GM23338 (cell line): ENCODE results near the gene FIGNL1.

Experiments
- CREB1 ChIP-seq: fragments of 250-450 bp; sonication (Bioruptor Pico); IDR thresholded peaks from 2 replicates; pipeline ENCODE4 v1.5.0; 2020; ENCODE audit warnings: low read depth, mild to moderate bottlenecking, moderate library complexity
- CTCF ChIP-seq, 2 experiments: fragments of 200-600 bp in 1 of 2; sonication (generic) in 1 of 2; conservative IDR thresholded peaks; 2 replicates each; pipeline versions ENCODE4 v1.5.1 to v1.6.1; 2016 to 2017; ENCODE audit warnings: antibody characterized with exemption in 2 of 2, low read depth in 2 of 2, mild to moderate bottlenecking in 2 of 2, moderate library complexity in 1 of 2
- ETS1 ChIP-seq: IDR thresholded peaks from 2 replicates; pipeline ENCODE4 v1.6.1; 2016; ENCODE audit warnings: antibody characterized with exemption
- EZH2 ChIP-seq: fragments of 200-600 bp; sonication (generic); IDR thresholded peaks from one replicate; pipeline ENCODE4 v1.8.0; 2017; ENCODE audit warnings: antibody characterized with exemption, mild to moderate bottlenecking, low read depth; ENCODE audit not compliant: unreplicated experiment
- EZH2phosphoT487 ChIP-seq: fragments of 200-600 bp; sonication (generic); IDR thresholded peaks from one replicate; pipeline ENCODE4 v1.8.1; 2018; ENCODE audit warnings: antibody characterized with exemption; ENCODE audit not compliant: unreplicated experiment
- JUNB ChIP-seq: IDR thresholded peaks from one replicate; pipeline ENCODE4 v1.6.1; 2016; ENCODE audit warnings: antibody characterized with exemption; ENCODE audit not compliant: unreplicated experiment
- NANOG ChIP-seq: IDR thresholded peaks from 2 replicates; pipeline ENCODE4 v1.6.1; 2016; ENCODE audit warnings: antibody characterized with exemption, borderline replicate concordance
- POLR2AphosphoS5 ChIP-seq: IDR thresholded peaks from 2 replicates; pipeline ENCODE4 v1.6.1; 2016; ENCODE audit warnings: antibody characterized with exemption, low read depth
- REST ChIP-seq: IDR thresholded peaks from one replicate; pipeline ENCODE4 v1.6.1; 2018; ENCODE audit warnings: antibody characterized with exemption; ENCODE audit not compliant: unreplicated experiment
- ZNF114 ChIP-seq: fragments of 250-450 bp; sonication (Bioruptor Pico); IDR thresholded peaks from 2 replicates; pipeline ENCODE4 v1.5.0; 2020; ENCODE audit warnings: mild to moderate bottlenecking, moderate library complexity
- ZNF331 ChIP-seq: fragments of 250-450 bp; sonication (Bioruptor Pico); IDR thresholded peaks from 2 replicates; pipeline ENCODE4 v1.5.0; 2020; ENCODE audit warnings: low read depth, mild to moderate bottlenecking, moderate library complexity

- TF ChIP-seq CTCF (conservative IDR thresholded peaks at IDR 0.05; ENCODE audit: low read depth in 2 of 2) (no peak), POLR2AphosphoS5 (no peak), EZH2 (no peak), REST (no peak), EZH2phosphoT487 (no peak), CREB1 (CRISPR knock-in tag) (no peak), JUNB (no peak), NANOG (no peak), ETS1 (no peak), ZNF331 (CRISPR knock-in tag) (no peak), ZNF114 (CRISPR knock-in tag) (no peak)
These were observed 19.0 kb upstream of the FIGNL1 start for GRCh38 chr7:50469181-50469580.
